HG03139 (cell line): ENCODE data around the gene COL13A1.

Experiments
- ATAC-seq: cut with Tn5 transposase; IDR thresholded peaks from one replicate; pipeline ENCODE4 v1.9.1; 2021; ENCODE audit not compliant: unreplicated experiment

COL13A1 gene

GRCh38 chr10:69884686-69885085, 83.0 kb downstream of the COL13A1 start:
- ATAC-seq, result no peak

DNA sequence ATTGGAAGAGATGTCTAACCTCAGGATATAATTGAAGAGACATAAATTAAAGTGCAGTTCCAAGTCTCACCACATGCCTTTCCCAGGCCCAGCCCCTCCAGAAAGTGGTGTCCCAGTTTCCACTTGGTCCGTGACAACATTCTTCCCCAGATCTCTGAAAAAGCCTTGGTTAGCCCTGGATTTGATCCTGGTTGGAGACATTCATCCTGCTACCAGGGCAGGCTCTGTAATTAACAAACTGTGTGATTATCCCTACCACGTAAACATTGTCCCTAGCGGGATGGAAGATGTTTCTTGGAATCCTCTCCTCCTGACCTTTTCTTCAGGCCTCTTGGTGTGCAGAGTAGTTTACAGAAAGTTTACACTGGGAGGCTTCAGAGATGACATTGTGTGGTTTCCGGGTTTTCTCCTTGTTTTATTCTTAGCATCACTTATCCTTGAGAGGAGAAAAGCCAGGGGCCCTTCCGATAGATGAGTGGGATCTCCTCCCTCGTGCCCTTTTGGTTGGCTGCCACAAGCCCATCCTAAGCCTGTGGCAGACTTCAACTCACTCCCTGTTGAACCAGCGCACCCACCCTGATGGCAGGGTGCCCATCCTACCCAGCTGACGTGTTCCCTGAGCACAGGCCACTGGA, 83.8 kb downstream of the COL13A1 start:
- no peak for ATAC-seq

GRCh38 chr10:69888882-69889584, 87.3 kb downstream of the COL13A1 start:
- no peak for ATAC-seq

DNA sequence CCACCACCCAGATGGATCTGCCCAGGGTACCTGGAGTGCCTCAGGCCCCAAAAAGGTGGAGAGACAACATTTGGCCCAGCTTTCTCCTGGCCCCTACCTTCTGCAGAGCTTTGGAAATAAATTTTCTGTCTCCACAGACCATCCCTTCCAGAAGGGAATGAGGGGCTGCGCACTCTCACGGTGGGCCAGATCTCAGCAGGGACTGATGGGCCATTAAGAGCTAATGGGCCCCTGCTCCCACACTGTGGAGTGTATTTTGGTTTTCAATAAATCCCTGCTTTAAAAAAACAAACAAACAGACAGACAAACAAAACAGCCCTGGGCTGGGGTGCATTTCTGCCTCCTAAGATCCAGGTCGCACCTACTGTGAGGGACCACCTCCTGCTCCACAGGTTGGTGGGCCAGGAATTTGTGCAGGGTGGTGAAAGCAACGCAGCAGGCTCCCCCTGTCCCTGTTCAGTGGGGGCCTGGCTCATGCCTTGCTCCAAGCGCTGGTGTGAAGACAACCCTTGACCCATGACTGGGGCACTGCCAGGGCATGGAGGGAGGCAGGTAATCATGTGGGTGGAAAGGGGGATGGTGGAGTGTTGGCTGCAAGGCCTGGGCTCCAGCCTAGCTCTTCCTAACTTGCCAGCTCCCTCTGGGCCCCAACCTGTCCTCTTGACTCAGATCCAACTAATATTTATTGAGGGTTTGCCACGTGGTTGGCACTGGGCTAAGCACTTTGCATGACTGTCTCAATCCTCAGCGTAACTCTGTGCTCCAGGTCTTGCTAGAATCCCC, 88.5 kb downstream of the COL13A1 start:
- ATAC-seq, result no peak

DNA sequence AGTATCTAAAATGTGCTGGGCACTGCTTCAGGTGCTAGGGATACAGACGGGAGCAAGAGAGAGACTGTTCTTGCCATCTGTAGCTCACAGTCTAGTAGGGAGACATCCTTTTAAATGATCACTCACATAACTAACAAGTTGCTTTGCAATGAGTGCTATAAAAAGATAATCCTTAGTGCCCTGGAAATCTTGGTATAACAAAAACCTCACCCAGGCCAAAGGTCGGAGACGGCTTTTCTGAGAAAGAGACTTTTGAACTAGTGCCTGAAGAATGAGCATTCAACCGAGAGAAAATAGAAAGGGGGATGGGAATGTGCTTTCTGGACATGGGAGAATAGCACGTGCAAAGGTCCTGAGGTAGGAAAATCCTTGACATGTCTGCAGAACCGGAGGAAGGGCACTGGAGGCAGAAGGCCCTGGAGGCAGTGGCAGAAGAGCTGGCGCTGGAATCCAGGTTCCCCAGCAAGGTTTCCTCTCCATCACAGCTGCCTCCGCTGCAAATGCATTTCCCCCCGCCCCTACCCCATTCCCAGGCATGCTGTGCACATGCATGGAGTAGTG, 89.4 kb downstream of the COL13A1 start:
- ATAC-seq, result no peak

GRCh38 chr10:69892406-69892805, 90.7 kb downstream of the COL13A1 start:
- no peak for ATAC-seq

GRCh38 chr10:69892816-69893215, 91.1 kb downstream of the COL13A1 start:
- ATAC-seq, result no peak

DNA sequence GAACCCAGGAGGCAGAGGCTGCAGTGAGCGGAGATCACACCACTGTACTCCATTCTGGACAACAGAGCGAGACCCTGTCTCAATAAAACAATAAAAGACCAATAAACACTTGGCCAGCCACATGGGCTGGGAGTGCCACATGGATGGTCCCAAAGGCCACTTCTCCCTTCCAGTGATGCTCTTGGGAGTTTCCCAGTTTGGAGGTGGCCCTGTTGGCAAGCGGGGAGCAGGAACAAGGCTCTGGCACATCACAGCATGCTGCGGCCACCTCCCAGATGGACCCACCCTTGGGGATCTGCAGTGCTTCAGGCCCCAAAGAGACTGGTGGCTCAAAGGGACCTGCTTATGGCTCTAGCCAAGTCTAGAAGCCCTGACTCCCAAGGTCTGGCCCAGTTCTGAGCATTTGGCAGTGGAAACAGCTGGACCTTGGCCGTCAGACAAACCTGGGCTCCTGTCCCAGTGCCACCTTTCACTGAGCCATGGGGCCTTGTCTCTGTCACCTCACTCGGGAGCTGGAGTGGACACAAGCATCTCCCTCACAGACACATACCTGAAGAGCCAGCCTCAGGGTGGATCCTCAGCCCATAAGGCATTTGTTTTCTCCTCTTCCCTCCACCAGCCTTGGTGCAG, 91.7 kb downstream of the COL13A1 start:
- ATAC-seq, result no peak

GRCh38 chr10:69894156-69894555, 92.5 kb downstream of the COL13A1 start:
- no peak for ATAC-seq

- no peak for ATAC-seq
These were observed 94.1 kb downstream of the COL13A1 start for GRCh38 chr10:69895759-69896158.

- ATAC-seq, result no peak
These were observed 95.0 kb downstream of the COL13A1 start for GRCh38 chr10:69896606-69897231.

- no peak for ATAC-seq
These were observed 95.7 kb downstream of the COL13A1 start for GRCh38 chr10:69897432-69897831.

- ATAC-seq, result no peak
These were observed 96.3 kb downstream of the COL13A1 start for GRCh38 chr10:69897999-69898398.

GRCh38 chr10:69898524-69898923, 96.8 kb downstream of the COL13A1 start:
- no peak for ATAC-seq

GRCh38 chr10:69898941-69899340, 97.2 kb downstream of the COL13A1 start:
- no peak for ATAC-seq

DNA sequence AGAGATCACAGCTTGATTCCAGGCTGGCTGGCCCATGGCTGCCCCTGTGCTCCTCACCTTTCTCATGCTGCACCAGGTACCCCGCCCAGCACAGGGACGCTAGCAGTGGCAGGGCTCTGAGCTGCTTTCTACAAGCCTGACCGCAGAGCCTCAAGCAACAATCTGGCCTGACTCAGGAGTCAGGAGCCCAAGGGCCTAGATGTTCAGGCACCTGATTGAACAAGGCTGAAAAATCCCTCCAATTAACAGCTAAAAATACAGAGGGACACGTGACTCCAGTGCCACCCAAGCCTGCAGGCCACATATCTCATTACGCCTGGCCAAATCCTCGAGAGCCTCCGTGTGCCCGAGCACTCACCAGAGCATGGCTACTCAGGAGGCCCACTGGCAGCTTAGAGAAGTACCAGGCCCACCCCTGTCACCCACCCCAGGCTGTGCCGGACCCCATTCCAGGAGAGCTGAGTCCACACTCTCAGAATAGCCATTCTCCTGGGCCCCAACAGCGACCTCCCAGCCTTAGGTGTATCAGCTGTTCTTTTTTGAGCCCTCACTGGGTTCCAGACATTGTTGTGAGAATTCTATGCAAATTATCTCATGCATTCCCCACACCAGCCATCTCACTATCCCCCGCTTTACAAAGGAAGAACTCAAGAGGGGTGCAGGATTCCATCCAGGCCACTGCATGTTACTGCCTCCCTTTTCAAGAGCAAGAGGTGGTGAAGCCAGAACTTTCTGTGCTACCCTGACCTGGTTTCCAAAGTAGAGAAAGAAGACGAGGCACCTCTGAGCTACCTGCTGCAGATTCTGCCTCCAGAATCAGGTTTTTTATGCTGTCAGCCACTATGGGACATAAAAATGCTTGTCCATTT, 98.3 kb downstream of the COL13A1 start:
- no peak for ATAC-seq

DNA sequence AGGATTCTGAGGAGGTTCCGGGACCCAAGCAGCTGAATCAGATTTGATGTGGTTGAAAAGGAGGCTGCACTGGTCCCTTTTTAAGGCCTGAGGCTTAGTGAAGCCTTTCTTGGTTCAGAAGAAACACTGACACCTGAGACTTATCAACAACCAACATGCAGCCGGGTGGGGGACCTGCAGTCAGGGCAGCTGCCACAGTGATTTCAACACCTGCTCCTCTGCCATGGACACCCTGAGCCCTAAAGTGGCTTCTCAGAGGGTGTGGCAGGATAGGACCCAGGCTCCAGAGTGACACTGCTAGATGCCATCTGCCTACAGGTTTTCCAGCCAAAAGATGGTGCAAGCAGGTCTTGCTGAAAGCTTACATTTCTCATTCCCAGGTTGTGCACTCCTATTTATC, 99.3 kb downstream of the COL13A1 start:
- no peak for ATAC-seq

DNA sequence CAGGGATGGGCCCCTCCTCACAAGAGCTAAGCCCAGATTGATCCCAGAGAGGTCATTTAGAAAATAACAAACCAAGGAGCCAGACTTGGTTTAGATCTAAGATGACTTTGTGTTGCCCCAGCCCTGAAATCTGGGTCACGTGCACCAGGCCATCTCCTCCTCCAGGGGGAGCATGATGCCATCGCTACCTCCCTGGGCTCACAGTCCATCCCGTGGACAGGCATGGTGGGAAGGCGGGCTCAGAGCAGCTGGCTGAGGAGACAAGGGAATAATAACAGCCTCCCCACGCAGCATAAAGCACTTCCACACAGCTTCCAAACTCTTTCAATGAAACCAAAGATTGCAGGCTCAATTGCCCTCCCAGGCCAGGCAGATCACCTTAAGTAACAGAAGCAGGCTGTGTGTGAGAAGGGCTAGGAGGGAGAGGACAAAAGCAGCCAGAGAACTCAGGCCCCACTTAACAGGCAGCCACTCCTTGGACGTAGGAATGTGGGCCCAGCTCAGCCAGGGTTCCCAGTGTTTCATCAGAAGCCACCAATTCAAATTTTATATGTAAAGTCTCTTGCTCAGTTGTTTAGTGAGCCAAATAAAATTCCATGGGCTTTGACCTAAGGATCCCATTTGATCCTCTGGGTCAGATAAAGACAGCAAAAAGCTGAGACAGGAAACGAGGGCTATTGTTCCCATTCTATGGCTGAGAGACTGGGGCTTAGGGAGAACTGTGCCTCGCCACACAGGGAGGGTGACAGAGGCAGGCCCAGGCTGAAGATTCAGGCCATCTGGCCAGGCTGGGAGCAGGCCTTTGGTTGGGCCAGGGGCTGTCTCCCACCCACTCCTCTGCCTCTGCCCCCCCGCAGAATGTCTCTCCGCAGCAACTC, 100.2 kb downstream of the COL13A1 start:
- ATAC-seq, result no peak
